Loucy (cell line): ENCODE results near the gene ANKRD39.

Experiments
- EZH2phosphoT487 ChIP-seq: fragments of 200-600 bp; IDR thresholded peaks from 2 replicates; pipeline ENCODE4 v1.6.1; 2018; ENCODE audit warnings: antibody characterized with exemption, mild to moderate bottlenecking, moderate library complexity, borderline replicate concordance
- TF ChIP-seq, protein P1 (sequence below): fragments of 200-600 bp; sonication (generic); conservative IDR thresholded peaks from 2 replicates; pipeline ENCODE4 v1.5.1; 2014; ENCODE audit warnings: mild to moderate bottlenecking, antibody characterized with exemption, low read length

- TF ChIP-seq, protein P1, sequence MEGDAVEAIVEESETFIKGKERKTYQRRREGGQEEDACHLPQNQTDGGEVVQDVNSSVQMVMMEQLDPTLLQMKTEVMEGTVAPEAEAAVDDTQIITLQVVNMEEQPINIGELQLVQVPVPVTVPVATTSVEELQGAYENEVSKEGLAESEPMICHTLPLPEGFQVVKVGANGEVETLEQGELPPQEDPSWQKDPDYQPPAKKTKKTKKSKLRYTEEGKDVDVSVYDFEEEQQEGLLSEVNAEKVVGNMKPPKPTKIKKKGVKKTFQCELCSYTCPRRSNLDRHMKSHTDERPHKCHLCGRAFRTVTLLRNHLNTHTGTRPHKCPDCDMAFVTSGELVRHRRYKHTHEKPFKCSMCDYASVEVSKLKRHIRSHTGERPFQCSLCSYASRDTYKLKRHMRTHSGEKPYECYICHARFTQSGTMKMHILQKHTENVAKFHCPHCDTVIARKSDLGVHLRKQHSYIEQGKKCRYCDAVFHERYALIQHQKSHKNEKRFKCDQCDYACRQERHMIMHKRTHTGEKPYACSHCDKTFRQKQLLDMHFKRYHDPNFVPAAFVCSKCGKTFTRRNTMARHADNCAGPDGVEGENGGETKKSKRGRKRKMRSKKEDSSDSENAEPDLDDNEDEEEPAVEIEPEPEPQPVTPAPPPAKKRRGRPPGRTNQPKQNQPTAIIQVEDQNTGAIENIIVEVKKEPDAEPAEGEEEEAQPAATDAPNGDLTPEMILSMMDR = no peak
- no peak for TF ChIP-seq EZH2phosphoT487
These were observed 35.7 kb upstream of the ANKRD39 start for GRCh38 chr2:96893289-96894150.
